OCI-LY1 (cell line): Measurements from ENCODE around the gene SSTR5.

Experiments
- H2AFZ ChIP-seq: fragments of 200-600 bp; sonication (generic), shearing (Covaris generic); 2 replicates; pipeline ENCODE4 v1.6.0; 2014; ENCODE audit warnings: antibody characterized with exemption, mild to moderate bottlenecking, low read length
- H3F3A ChIP-seq: fragments of 200-600 bp; sonication (generic), shearing (Covaris generic); 2 replicates; pipeline ENCODE4 v1.6.0; 2014; ENCODE audit warnings: mild to moderate bottlenecking, antibody characterized with exemption, low read length, moderate library complexity; ENCODE audit not compliant: insufficient read depth
- H3K27ac ChIP-seq: fragments of 200-600 bp; sonication (generic); 2 replicates; pipeline ENCODE4 v1.5.1; 2014; ENCODE audit warnings: low read length, mixed run types, mild to moderate bottlenecking, low read depth; ENCODE audit not compliant: poor library complexity, severe bottlenecking
- H3K27me3 ChIP-seq: fragments of 200-600 bp; sonication (generic); 2 replicates; pipeline ENCODE4 v1.6.0; 2014; ENCODE audit warnings: antibody characterized with exemption, mild to moderate bottlenecking, low read length, moderate library complexity; ENCODE audit not compliant: insufficient read depth
- H3K36me3 ChIP-seq: fragments of 200-600 bp; sonication (generic); 2 replicates; pipeline ENCODE4 v1.6.1; 2014; ENCODE audit warnings: mild to moderate bottlenecking, antibody characterized with exemption, low read length, moderate library complexity, mixed read lengths; ENCODE audit not compliant: insufficient read depth
- H3K4me1 ChIP-seq: fragments of 200-600 bp; sonication (generic); 2 replicates; pipeline ENCODE4 v1.5.1; 2014; ENCODE audit warnings: mild to moderate bottlenecking, low read length, moderate library complexity; ENCODE audit not compliant: insufficient read depth, severe bottlenecking
- H3K4me2 ChIP-seq: fragments of 200-600 bp; sonication (generic), shearing (Covaris generic); 2 replicates; pipeline ENCODE4 v1.6.1; 2014; ENCODE audit warnings: low read length
- H3K4me3 ChIP-seq: fragments of 200-600 bp; sonication (generic); 2 replicates; pipeline ENCODE4 v1.5.1; 2014; ENCODE audit warnings: low read length, low read depth, mild to moderate bottlenecking, mixed read lengths; ENCODE audit not compliant: poor library complexity, severe bottlenecking
- H3K79me2 ChIP-seq: fragments of 200-600 bp; shearing (Covaris generic); 2 replicates; pipeline ENCODE4 v1.6.1; 2016; ENCODE audit warnings: mixed run types, low read length, mixed read lengths; ENCODE audit not compliant: insufficient read depth
- H3K9ac ChIP-seq: fragments of 200-600 bp; sonication (generic), shearing (Covaris generic); 2 replicates; pipeline ENCODE4 v1.6.1; 2014; ENCODE audit warnings: mild to moderate bottlenecking, low read length, mixed read lengths
- H3K9me2 ChIP-seq: fragments of 200-600 bp; sonication (generic), shearing (Covaris generic); 2 replicates; pipeline ENCODE4 v1.6.1; 2014; ENCODE audit warnings: low read depth, mild to moderate bottlenecking, low read length, mixed read lengths
- H3K9me3 ChIP-seq: fragments of 200-600 bp; shearing (Covaris generic); 2 replicates; pipeline ENCODE4 v1.6.1; 2014; ENCODE audit warnings: low read length, mixed read lengths
- H4K20me1 ChIP-seq: fragments of 200-600 bp; sonication (generic), shearing (Covaris generic); 2 replicates; pipeline ENCODE4 v1.6.0; 2016; ENCODE audit warnings: mild to moderate bottlenecking, low read length; ENCODE audit not compliant: insufficient read depth
- CTCF ChIP-seq: fragments of 200-600 bp; sonication (generic), shearing (Covaris generic); IDR thresholded peaks from 2 replicates; pipeline ENCODE4 v1.5.1; 2017; ENCODE audit warnings: mild to moderate bottlenecking, antibody characterized with exemption, low read length, moderate library complexity, mixed read lengths
- EZH2 ChIP-seq: fragments of 200-600 bp; sonication (generic), shearing (Covaris generic); IDR thresholded peaks from 2 replicates; pipeline ENCODE4 v1.8.0; 2017; ENCODE audit warnings: borderline replicate concordance, mixed run types, mild to moderate bottlenecking, antibody characterized with exemption, low read length, moderate library complexity, mixed read lengths

The SSTR5 gene

GRCh38 chr16:1089439-1089821, 16.9 kb downstream of the SSTR5 start:
- Histone ChIP-seq H3K9ac (no peak overlapping the region), H3K4me2 (no peak overlapping the region), H2AFZ (no peak overlapping the region), H3F3A (no peaks in the 10 kb centered on the region), H3K4me1 (no peaks in the 10 kb centered on the region), H3K27me3 (0 out of 2 replicates have a peak, but pooled peaks cover 5% of the 10 kb centered on the region), H3K9me2 (no peaks in the 10 kb centered on the region), H3K27ac (no peak overlapping the region), H3K79me2 (no peaks in the 10 kb centered on the region), H3K9me3 (0 out of 2 replicates have a peak, but pooled peaks cover 3% of the 10 kb centered on the region), H3K4me3 (no peak overlapping the region), H4K20me1 (no peaks in the 10 kb centered on the region), H3K36me3 (no peaks in the 10 kb centered on the region; the same call in 1 of the 2 replicates)
- TF ChIP-seq CTCF (no peak), EZH2 (no peak)

GRCh38 chr16:1089822-1090619, 17.5 kb downstream of the SSTR5 start:
- no peak for TF ChIP-seq EZH2
- no peak for TF ChIP-seq CTCF
- Histone ChIP-seq H3K4me1 (no peaks in the 10 kb centered on the region), H4K20me1 (no peaks in the 10 kb centered on the region), H3K27ac (no peak overlapping the region), H3K9ac (no peak overlapping the region), H3K27me3 (no peaks in the 10 kb centered on the region), H3F3A (no peaks in the 10 kb centered on the region), H3K4me3 (no peak overlapping the region), H3K9me2 (no peaks in the 10 kb centered on the region), H3K4me2 (no peak overlapping the region), H3K79me2 (no peaks in the 10 kb centered on the region), H3K36me3 (no peaks in the 10 kb centered on the region), H2AFZ (no peak overlapping the region), H3K9me3 (0 out of 2 replicates have a peak, but pooled peaks cover under 1% of the 10 kb centered on the region)

- Histone ChIP-seq H3K27me3 (no peaks in the 10 kb centered on the region), H3F3A (no peaks in the 10 kb centered on the region), H3K36me3 (no peaks in the 10 kb centered on the region), H4K20me1 (no peaks in the 10 kb centered on the region), H3K27ac (no peak overlapping the region), H3K4me1 (no peaks in the 10 kb centered on the region), H3K9ac (no peak overlapping the region), H2AFZ (no peak overlapping the region), H3K9me2 (no peaks in the 10 kb centered on the region), H3K9me3 (no peaks in the 10 kb centered on the region), H3K4me2 (no peak overlapping the region), H3K79me2 (no peaks in the 10 kb centered on the region), H3K4me3 (no peak overlapping the region)
- TF ChIP-seq EZH2 (no peak), CTCF (no peak)
Observed at GRCh38 chr16:1090620-1091587, 18.4 kb downstream of the SSTR5 start.
